Measurements from ENCODE around the gene PRMT5. TPM values are rescaled to one million over a fixed set of nuclear protein-coding genes. Genes with fewer than 3 reads are reported as not detected.

PRMT5 gene
- total RNA-seq, 2 experiments from 2014 or later = 121 to 151 TPM

GRCh38 chr14:22929961-22930364 is 787 bp upstream of the PRMT5 start:
- intact Hi-C loops (cut with DNase I, micrococcal nuclease) = loop anchor here (1.0 to 5.0 kb wide), 16 partner anchors 11 to 1661 kb away; partner anchors contain the start of genes DAD1 (in 2 of the 2), LRP10 (in 2 of the 2), RBM23 (in 2 of the 2) and ACIN1 (in 1 of the 2)
- ATAC-seq = no peak
- Mint-ChIP-seq H3K36me3 (ENCODE audit: low read depth) (peaks cover 36% of the 10 kb centered on the region), H3K27ac (no peak overlapping the region), H3K4me3 (no peak overlapping the region), H3K4me1 (peaks cover 39% of the 10 kb centered on the region), H3K9me3 (ENCODE audit: low read depth) (no peaks in the 10 kb centered on the region), H3K27me3 (no peaks in the 10 kb centered on the region)
- CTCF ChIA-PET = interaction anchor here (0.7 to 3.6 kb wide), 44 partner anchors 10 to 611 kb away, joined by 3 to 46 read pairs (median 5); partner anchors contain the start of genes ACIN1, AJUBA, C14orf119 and CDH24
- POLR2A ChIA-PET = interaction anchor here (0.6 to 2.1 kb wide), 6 partner anchors 11 to 1495 kb away, joined by 4 to 29 read pairs (median 5); partner anchors contain the start of genes ACIN1, C14orf119, HAUS4 and RBM23
- DNase-seq = no peak

- DNase-seq (peak; percentile 13), ATAC-seq (no peak)
- intact Hi-C loops (cut with DNase I, micrococcal nuclease) = loop anchor here (1.0 to 5.0 kb wide), 14 partner anchors 9 to 1659 kb away; partner anchors contain the start of genes DAD1 (in 2 of the 2), LRP10 (in 2 of the 2), RBM23 (in 2 of the 2) and ACIN1 (in 1 of the 2)
- POLR2A ChIA-PET = interaction anchor here (0.6 to 2.1 kb wide), 12 partner anchors 10 to 421 kb away, joined by 3 to 29 read pairs (median 4); partner anchors contain the start of genes ACIN1, C14orf119, HAUS4 and OXA1L
- CTCF ChIA-PET = interaction anchor here (0.9 to 3.6 kb wide), 27 partner anchors 10 to 392 kb away, joined by 3 to 46 read pairs (median 7); partner anchors contain the start of genes ACIN1, AJUBA, C14orf119 and CDH24
- no peak overlapping the region for H3K27ac Mint-ChIP-seq
- no peaks in the 10 kb centered on the region for H3K27me3 Mint-ChIP-seq
- peaks cover 37% of the 10 kb centered on the region for H3K4me1 Mint-ChIP-seq
- H3K36me3 Mint-ChIP-seq (ENCODE audit: low read depth) = peaks cover 50% of the 10 kb centered on the region
- no peak overlapping the region for H3K4me3 Mint-ChIP-seq
- no peaks in the 10 kb centered on the region for H3K9me3 Mint-ChIP-seq (ENCODE audit: low read depth)
These were observed 706 bp downstream of the PRMT5 start for GRCh38 chr14:22928237-22929103.

GRCh38 chr14:22926316-22926715 is 2.9 kb downstream of the PRMT5 start:
- ChIA-PET POLR2A (no interaction called here), CTCF (interaction anchor here (0.6 to 2.1 kb wide), 2 partner anchors 56 to 66 kb away, joined by 3 to 11 read pairs; partner anchors contain the start of gene AJUBA)
- Mint-ChIP-seq H3K4me1 (peaks cover 26% of the 10 kb centered on the region), H3K4me3 (no peak overlapping the region), H3K27me3 (no peaks in the 10 kb centered on the region), H3K36me3 (ENCODE audit: low read depth) (peaks cover 52% of the 10 kb centered on the region), H3K27ac (no peak overlapping the region), H3K9me3 (ENCODE audit: low read depth) (no peaks in the 10 kb centered on the region)
- no peak for DNase-seq
- intact Hi-C loops (cut with DNase I, micrococcal nuclease) = loop anchor here in 1 of 2 experiments (5.0 kb wide), 2 partner anchors 339 to 376 kb away; partner anchors contain the start of genes DAD1 and PPP1R3E
- ATAC-seq = no peak

GRCh38 chr14:22925513-22925912 is 3.7 kb downstream of the PRMT5 start:
- ATAC-seq (no peak), DNase-seq (no peak)
- no peaks in the 10 kb centered on the region for H3K9me3 Mint-ChIP-seq (ENCODE audit: low read depth)
- H3K27ac Mint-ChIP-seq = no peak overlapping the region
- CTCF ChIA-PET = interaction anchor here (0.6 kb wide), 1 partner anchor 67 kb away, joined by 3 read pairs; no protein-coding TSS in a partner anchor
- POLR2A ChIA-PET = no interaction called here
- no peaks in the 10 kb centered on the region for H3K27me3 Mint-ChIP-seq
- peaks cover 60% of the 10 kb centered on the region for H3K36me3 Mint-ChIP-seq (ENCODE audit: low read depth)
- H3K4me3 Mint-ChIP-seq = no peak overlapping the region
- intact Hi-C loops (cut with DNase I, micrococcal nuclease) = loop anchor here in 1 of 2 experiments (5.0 kb wide), 2 partner anchors 338 to 377 kb away; partner anchors contain the start of genes DAD1 and PPP1R3E
- H3K4me1 Mint-ChIP-seq = peaks cover 27% of the 10 kb centered on the region

- no peak for DNase-seq
- CTCF ChIA-PET = interaction anchor here (1.2 to 1.3 kb wide), 2 partner anchors 14 to 52 kb away, joined by 3 to 4 read pairs; no protein-coding TSS in a partner anchor
- peaks cover 36% of the 10 kb centered on the region for H3K4me1 Mint-ChIP-seq
- H3K36me3 Mint-ChIP-seq (ENCODE audit: low read depth) = peaks cover 72% of the 10 kb centered on the region
- no peak overlapping the region for H3K4me3 Mint-ChIP-seq
- intact Hi-C loops (cut with DNase I, micrococcal nuclease) = no loop called here
- no peaks in the 10 kb centered on the region for H3K27me3 Mint-ChIP-seq
- POLR2A ChIA-PET = no interaction called here
- no peak for ATAC-seq
- no peaks in the 10 kb centered on the region for H3K9me3 Mint-ChIP-seq (ENCODE audit: low read depth)
- H3K27ac Mint-ChIP-seq = no peak overlapping the region
These were observed 5.4 kb downstream of the PRMT5 start for GRCh38 chr14:22923746-22924145.

GRCh38 chr14:22922294-22922693 is 6.9 kb downstream of the PRMT5 start:
- Mint-ChIP-seq H3K4me3 (no peak overlapping the region), H3K36me3 (ENCODE audit: low read depth) (peaks cover 73% of the 10 kb centered on the region), H3K4me1 (peaks cover 32% of the 10 kb centered on the region), H3K27me3 (no peaks in the 10 kb centered on the region), H3K9me3 (ENCODE audit: low read depth) (no peaks in the 10 kb centered on the region), H3K27ac (no peak overlapping the region)
- ChIA-PET POLR2A (no interaction called here), CTCF (interaction anchor here (1.3 kb wide), 1 partner anchor 16 kb away, joined by 4 read pairs; no protein-coding TSS in a partner anchor)
- ATAC-seq (no peak), DNase-seq (no peak)
- intact Hi-C loops (cut with DNase I, micrococcal nuclease) = no loop called here

GRCh38 chr14:22920697-22921096 is 8.5 kb downstream of the PRMT5 start:
- intact Hi-C loops (cut with DNase I, micrococcal nuclease) = no loop called here

GRCh38 chr14:22919601-22919921 is 9.6 kb downstream of the PRMT5 start:
- Mint-ChIP-seq H3K4me1 (peaks cover 37% of the 10 kb centered on the region), H3K27ac (peak overlapping the region; percentile 99), H3K9me3 (ENCODE audit: low read depth) (no peaks in the 10 kb centered on the region), H3K36me3 (ENCODE audit: low read depth) (peaks cover 66% of the 10 kb centered on the region), H3K4me3 (peak overlapping the region; percentile 92), H3K27me3 (no peaks in the 10 kb centered on the region)
- ChIA-PET CTCF (interaction anchor here (0.8 to 5.5 kb wide), 10 partner anchors 11 to 1002 kb away, joined by 3 to 46 read pairs (median 3); partner anchors contain the start of genes ACIN1, C14orf119, HAUS4 and PRMT5), POLR2A (interaction anchor here (0.9 to 3.1 kb wide), 6 partner anchors 10 to 412 kb away, joined by 3 to 29 read pairs (median 4); partner anchors contain the start of genes HAUS4 and PRMT5)
- no peak for DNase-seq
- no peak for ATAC-seq
- intact Hi-C loops (cut with DNase I, micrococcal nuclease) = loop anchor here (1.0 to 5.0 kb wide), 17 partner anchors 10 to 1443 kb away; partner anchors contain the start of genes HAUS4 (in 2 of the 2), MRPL52 (in 2 of the 2), PRMT5 (in 2 of the 2) and DAD1 (in 1 of the 2)

More at GRCh38 chr14:22920697-22921096, 8.5 kb downstream of the PRMT5 start:
- Mint-ChIP-seq H3K4me3 (no peak overlapping the region), H3K27me3 (no peaks in the 10 kb centered on the region), H3K9me3 (ENCODE audit: low read depth) (no peaks in the 10 kb centered on the region), H3K36me3 (ENCODE audit: low read depth) (peaks cover 68% of the 10 kb centered on the region), H3K27ac (no peak overlapping the region), H3K4me1 (peaks cover 34% of the 10 kb centered on the region)
- ChIA-PET POLR2A (interaction anchor here (0.5 to 3.1 kb wide), 2 partner anchors 9 to 48 kb away, joined by 7 to 29 read pairs; partner anchors contain the start of gene PRMT5), CTCF (interaction anchor here (0.7 to 5.5 kb wide), 5 partner anchors 9 to 58 kb away, joined by 3 to 46 read pairs (median 3); partner anchors contain the start of genes HAUS4, LRP10 and PRMT5)
- DNase-seq = no peak
- no peak for ATAC-seq

- Mint-ChIP-seq H3K4me1 (peaks cover 40% of the 10 kb centered on the region), H3K4me3 (peak within 1 kb of the TSS; percentile 92), H3K27me3 (no peaks in the 10 kb centered on the region), H3K27ac (peak within 1 kb of the TSS; percentile 99), H3K9me3 (ENCODE audit: low read depth) (no peaks in the 10 kb centered on the region), H3K36me3 (ENCODE audit: low read depth) (peaks cover 64% of the 10 kb centered on the region)
- CTCF ChIA-PET = interaction anchor here (0.5 to 5.5 kb wide), 18 partner anchors 8 to 1000 kb away, joined by 3 to 46 read pairs (median 3); partner anchors contain the start of genes ACIN1, AJUBA, C14orf119 and LRP10
- intact Hi-C loops (cut with DNase I, micrococcal nuclease) = loop anchor here (1.0 to 5.0 kb wide), 17 partner anchors 10 to 1442 kb away; partner anchors contain the start of genes HAUS4 (in 2 of the 2), LRP10 (in 2 of the 2), MRPL52 (in 2 of the 2) and PRMT5 (in 2 of the 2)
- POLR2A ChIA-PET = interaction anchor here (0.6 to 3.1 kb wide), 9 partner anchors 11 to 412 kb away, joined by 3 to 29 read pairs (median 3); partner anchors contain the start of genes HAUS4 and PRMT5
- peak; percentile 97 for ATAC-seq
- peak; percentile 100 for DNase-seq
These were observed 10.2 kb downstream of the PRMT5 start, which contains the start of gene RBM23 for GRCh38 chr14:22918804-22919600. Gene RBM23 (minus strand): TSS chr14:22919149.

Measured in activated CD4-positive, alpha-beta T cell treated with anti-CD3 and anti-CD28 coated beads for 36 hours (primary cell).